GM18502 (cell line): ENCODE results near the gene DPH7.
"Not testable (repeated sequence)": the region's sequence is repeated elsewhere in the genome, so short reads cannot be mapped to it uniquely, and the experiment has no call there.

ENCODE experiments used
- ATAC-seq: cut with Tn5 transposase; IDR thresholded peaks from one replicate; pipeline ENCODE4 v1.9.1; 2021; ENCODE audit warnings: mild to moderate bottlenecking; ENCODE audit not compliant: unreplicated experiment, poor library complexity

DPH7 gene

GRCh38 chr9:137581361-137582285, 2.9 kb upstream of the DPH7 start:
- ATAC-seq, result no peak

DNA sequence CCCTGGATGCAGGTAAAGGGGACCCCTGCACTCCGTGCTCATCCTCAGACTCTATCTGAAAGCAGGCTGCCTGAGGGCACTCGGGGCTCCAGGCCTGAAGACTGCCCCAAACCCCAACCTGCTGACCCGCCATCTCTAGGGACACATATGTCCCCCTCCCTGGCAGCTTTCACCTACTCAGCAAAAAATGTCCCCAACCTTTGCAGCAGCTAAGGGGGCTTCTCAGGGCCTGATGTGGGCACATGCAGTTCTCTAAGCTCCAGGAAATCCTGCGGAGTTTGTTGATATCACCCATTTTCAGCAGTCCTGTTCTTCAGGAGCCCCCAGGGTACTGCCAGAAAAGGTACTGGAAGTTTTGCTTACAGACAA, 2.2 kb upstream of the DPH7 start:
- ATAC-seq, result no peak

- no peak for ATAC-seq
Measured at GRCh38 chr9:137580209-137580953, 1.7 kb upstream of the DPH7 start.

- ATAC-seq, result no peak
Measured at GRCh38 chr9:137579259-137579604, 507 bp upstream of the DPH7 start.

- ATAC-seq, result no peak
Measured at GRCh38 chr9:137575716-137576411, 2.9 kb downstream of the DPH7 start.

GRCh38 chr9:137575364-137575715, 3.4 kb downstream of the DPH7 start:
- no peak for ATAC-seq

- no peak for ATAC-seq
Measured at GRCh38 chr9:137574192-137574591, 4.5 kb downstream of the DPH7 start.

GRCh38 chr9:137570566-137570965, 8.2 kb downstream of the DPH7 start:
- ATAC-seq, result no peak

DNA sequence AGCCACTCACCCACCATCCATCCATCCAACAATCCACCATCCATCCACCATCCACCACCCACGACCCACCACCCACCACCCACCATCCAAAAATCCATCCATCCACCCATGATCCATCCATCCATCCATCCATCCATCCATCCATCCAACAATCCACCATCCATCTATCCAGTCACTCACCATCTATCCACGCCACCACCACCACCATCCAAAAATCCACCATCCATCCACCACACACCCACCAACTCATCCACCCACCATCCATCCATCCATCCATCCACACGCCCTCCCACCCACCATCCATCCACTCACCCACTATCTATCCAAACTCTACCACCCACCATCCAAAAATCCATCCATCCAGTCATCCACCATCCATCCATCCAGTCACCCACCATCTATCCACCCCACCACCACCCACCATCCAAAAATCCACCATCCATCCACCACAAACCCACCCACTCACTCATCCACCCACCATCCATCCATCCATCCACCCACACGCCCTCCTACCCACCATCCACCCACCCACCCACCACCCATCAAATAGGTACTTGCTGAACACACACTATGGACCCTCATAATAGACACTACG, 9.0 kb downstream of the DPH7 start:
- no peak for ATAC-seq

DNA sequence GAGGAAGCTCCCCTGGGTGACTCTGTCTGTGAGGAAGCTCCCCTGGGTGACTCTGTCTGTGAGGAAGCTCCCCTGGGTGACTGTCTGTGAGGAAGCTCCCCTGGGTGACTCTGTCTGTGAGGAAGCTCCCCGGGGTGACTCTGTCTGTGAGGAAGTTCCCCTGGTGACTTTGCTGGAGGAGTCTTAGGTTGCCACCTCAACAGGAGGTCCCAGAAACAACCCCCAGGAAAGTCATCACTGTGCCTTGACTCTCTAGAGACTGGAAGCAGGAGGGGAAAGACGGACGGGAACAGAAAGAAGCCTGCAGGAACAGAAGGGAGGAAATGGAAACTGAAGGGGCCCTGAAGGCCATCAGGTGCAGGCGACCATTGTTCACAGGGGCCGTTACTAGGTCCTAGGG, 10.3 kb downstream of the DPH7 start:
- ATAC-seq, result not testable (repeated sequence)

DNA sequence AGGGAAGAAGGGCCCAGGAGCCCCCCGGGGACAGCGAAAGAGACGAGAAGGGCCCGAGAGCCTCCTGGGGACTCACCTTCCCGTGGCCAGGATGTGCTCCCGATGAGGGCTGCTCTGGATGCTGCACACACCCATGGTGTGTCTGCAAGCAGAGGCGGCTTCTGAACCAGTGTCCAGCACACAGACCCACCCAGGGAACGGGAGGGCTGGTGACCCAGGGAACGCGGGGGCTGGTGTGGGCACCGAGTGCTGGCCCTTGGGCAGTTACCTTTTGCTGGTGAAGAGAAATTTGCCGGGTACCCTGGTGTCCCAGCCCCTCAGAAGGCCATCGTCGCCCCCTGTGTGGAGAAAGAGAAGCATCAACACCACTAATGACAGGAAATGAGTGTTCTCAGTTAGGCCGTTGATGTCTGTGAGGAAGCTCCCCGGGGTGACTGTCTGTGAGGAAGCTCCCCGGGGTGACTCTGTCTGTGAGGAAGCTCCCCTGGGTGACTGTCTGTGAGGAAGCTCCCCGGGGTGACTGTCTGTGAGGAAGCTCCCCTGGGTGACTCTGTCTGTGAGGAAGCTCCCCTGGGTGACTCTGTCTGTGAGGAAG, 13.8 kb downstream of the DPH7 start:
- no peak for ATAC-seq

GRCh38 chr9:137564134-137564533, 14.6 kb downstream of the DPH7 start:
- no peak for ATAC-seq

- no peak for ATAC-seq
Measured at GRCh38 chr9:137558127-137558526, 20.6 kb downstream of the DPH7 start.

DNA sequence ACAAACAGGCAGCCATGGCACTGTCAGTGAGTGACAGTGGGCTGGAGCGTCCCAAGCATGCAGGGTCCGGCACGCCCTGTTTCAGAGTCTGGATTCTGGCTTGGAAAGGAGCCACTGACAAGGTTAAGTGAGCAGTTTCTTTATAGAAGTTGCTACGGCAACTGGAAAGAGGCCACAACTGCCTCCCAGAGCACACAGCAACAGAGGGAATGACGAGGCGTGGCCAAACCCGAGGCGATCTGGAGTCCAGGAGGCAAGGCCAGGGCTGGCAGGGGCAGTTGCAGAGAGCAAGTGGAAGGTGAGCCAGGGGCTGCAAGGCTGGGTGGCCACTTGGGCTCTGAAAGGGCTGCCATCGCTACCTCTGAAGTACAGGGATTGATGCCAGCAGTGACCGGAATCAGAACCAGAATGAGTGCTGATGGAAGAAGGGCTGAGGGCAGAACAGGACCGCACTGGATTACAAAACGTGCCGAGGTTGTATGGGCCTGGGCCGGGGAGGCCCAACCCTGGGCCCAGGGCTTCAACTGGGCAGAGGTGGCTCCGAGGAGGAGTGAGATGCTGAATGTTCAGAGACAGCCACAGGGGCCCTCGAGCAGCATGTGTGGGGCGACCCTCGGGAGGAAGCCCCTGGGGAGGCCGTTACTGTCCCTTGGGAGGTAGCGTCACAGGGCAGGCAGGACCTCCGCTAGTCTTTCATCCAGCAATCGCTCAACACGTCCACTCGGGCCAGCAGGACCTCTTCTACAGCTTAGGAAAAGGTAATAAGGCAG, 22.5 kb downstream of the DPH7 start:
- ATAC-seq, result no peak

GRCh38 chr9:137555179-137555578, 23.5 kb downstream of the DPH7 start:
- no peak for ATAC-seq

DNA sequence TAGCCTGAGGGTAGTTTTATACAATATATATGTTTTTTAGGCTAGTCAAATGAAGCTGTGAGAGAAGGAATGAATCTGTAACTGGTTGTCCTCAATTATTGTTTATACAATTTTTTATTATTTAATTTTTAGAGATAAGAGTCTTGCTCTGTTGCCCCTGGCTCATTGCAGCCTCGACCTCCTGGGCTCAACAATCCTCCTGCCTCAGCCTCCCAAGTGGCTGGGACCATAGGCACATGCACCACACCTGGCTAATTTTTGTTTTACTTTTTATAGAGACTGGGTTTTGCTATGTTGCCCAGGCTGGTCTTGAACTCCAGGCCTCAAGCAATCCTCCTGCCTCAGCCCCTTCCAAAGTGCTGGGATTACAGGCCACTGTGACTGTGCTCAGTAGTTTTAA, 24.4 kb downstream of the DPH7 start:
- ATAC-seq, result no peak

DNA sequence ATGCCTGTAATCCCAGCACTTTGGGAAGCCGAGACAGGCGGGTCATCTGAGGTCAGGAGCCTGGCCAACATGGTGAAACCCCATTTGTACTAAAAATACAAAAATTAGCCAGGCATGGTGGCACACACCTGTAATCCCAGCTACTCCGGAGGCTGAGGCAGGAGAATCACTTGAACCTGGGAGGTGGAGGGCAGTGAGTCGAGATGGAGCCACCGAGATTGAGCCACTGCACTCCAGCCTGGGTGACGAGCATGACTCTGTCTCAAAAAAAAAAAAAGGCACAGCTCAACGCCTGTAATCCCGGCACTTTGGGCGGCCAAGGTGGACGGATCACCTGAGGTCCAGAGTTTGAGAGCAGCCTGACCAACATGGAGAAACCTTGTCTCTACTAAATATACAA, 25.1 kb downstream of the DPH7 start:
- ATAC-seq, result not testable (repeated sequence)

- ATAC-seq, result peak; percentile 14
Measured at GRCh38 chr9:137552022-137552768, 26.5 kb downstream of the DPH7 start.
